ENCODE results near the gene SLC35A3. TPM values are rescaled to one million over a fixed set of nuclear protein-coding genes. Genes with fewer than 3 reads are reported as not detected.
A peak's percentile ranks its signal among the peaks of the same experiment; 100 is the strongest.

SLC35A3 gene
- total RNA-seq, 1 donor from 2014 or later: 12.0 TPM

DNA sequence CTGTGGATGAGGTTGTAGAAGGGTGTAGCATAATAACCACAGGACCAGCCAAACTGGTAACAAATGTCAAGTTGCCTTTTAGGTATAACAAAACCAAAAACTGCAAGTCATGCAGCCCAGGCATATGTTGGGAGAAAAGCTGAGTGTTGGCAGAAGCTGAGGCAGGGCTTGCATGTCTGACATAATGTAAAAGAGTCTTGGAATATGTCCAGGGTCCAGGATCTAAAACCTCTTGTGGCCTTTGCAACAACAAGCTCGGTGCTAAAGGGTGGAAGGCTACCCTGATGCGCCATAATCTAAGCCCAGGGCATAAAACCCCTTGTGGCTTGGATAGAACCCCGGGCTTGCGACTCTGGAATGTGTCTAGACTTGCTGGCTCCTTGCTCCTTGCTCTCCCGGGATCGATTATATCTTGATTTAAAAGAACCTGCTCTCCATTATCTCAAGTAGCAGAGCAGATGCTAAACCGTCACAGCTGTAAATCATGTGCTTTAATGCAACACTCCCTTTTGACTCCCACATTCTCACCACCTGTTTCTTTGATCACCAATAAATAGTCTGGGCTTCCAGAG is 26.5 kb upstream of the SLC35A3 start:
- no peaks in the 10 kb centered on the region for H3K27me3 Mint-ChIP-seq (ENCODE audit: low read depth)
- TF ChIP-seq, protein P1, sequence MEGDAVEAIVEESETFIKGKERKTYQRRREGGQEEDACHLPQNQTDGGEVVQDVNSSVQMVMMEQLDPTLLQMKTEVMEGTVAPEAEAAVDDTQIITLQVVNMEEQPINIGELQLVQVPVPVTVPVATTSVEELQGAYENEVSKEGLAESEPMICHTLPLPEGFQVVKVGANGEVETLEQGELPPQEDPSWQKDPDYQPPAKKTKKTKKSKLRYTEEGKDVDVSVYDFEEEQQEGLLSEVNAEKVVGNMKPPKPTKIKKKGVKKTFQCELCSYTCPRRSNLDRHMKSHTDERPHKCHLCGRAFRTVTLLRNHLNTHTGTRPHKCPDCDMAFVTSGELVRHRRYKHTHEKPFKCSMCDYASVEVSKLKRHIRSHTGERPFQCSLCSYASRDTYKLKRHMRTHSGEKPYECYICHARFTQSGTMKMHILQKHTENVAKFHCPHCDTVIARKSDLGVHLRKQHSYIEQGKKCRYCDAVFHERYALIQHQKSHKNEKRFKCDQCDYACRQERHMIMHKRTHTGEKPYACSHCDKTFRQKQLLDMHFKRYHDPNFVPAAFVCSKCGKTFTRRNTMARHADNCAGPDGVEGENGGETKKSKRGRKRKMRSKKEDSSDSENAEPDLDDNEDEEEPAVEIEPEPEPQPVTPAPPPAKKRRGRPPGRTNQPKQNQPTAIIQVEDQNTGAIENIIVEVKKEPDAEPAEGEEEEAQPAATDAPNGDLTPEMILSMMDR (conservative IDR thresholded peaks at IDR 0.05): no peak

DNA sequence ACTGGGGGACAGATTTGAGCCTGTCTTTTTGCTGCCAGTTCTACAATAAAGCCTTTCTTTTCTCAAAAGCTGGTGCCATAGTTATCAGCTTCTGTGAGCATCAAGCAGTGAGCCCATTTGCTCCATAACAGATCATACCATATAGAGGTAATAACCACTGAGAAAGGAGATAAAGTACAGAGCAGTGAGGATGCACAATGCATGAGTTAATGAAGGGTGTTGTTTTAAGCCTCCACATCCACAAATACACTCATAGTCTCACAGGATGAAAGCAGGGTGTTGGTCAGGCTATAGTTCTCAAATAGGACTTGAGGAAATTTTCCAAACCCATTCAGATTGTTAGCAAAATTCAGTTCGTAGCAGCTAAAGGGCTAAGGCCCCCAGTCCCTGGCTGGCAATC is 25.6 kb upstream of the SLC35A3 start:
- no peaks in the 10 kb centered on the region for H3K9me3 Mint-ChIP-seq
- H3K27ac Mint-ChIP-seq (ENCODE audit: unreplicated experiment): no peak overlapping the region
- H3K4me3 Mint-ChIP-seq: no peak overlapping the region
- no peaks in the 10 kb centered on the region for H3K27me3 Mint-ChIP-seq (ENCODE audit: low read depth)
- no peaks in the 10 kb centered on the region for H3K4me1 Mint-ChIP-seq
- TF ChIP-seq, protein P1 (conservative IDR thresholded peaks at IDR 0.05): no peak
- no peaks in the 10 kb centered on the region for H3K36me3 Mint-ChIP-seq (ENCODE audit: low read depth)
- DNase-seq (ENCODE audit: low read depth, low spot score): no peak

More for the DNA sequence above, 26.5 kb upstream of the SLC35A3 start:
- H3K4me1 Mint-ChIP-seq: no peaks in the 10 kb centered on the region
- no peak overlapping the region for H3K4me3 Mint-ChIP-seq
- no peaks in the 10 kb centered on the region for H3K9me3 Mint-ChIP-seq
- H3K27ac Mint-ChIP-seq (ENCODE audit: unreplicated experiment): peak overlapping the region; percentile 52
- no peaks in the 10 kb centered on the region for H3K36me3 Mint-ChIP-seq (ENCODE audit: low read depth)
- no peak for DNase-seq (ENCODE audit: low read depth, low spot score)

DNA sequence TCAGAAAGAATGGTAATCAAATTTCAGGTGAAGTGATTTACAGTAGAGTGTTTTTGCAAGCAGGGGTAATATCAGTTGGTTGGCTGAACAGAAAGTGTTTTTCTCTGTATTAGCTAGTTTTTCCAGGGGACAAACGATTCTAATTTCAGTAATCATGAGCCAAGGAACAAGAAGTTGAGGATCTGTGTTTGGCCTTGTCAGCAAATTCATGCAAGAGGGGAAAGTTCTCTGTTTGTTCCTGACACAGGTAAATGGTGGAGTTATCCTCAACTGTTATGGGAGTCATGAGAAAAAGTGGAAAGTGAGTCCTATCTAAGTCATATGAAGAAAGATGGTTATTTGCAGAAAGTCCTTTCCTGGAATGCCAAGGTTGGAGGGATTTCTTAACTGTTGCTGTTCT is 24.6 kb upstream of the SLC35A3 start:
- H3K4me1 Mint-ChIP-seq: no peaks in the 10 kb centered on the region
- no peak overlapping the region for H3K4me3 Mint-ChIP-seq
- H3K27me3 Mint-ChIP-seq (ENCODE audit: low read depth): no peaks in the 10 kb centered on the region
- no peaks in the 10 kb centered on the region for H3K9me3 Mint-ChIP-seq
- H3K36me3 Mint-ChIP-seq (ENCODE audit: low read depth): no peaks in the 10 kb centered on the region
- no peak overlapping the region for H3K27ac Mint-ChIP-seq (ENCODE audit: unreplicated experiment)
- TF ChIP-seq, protein P1 (conservative IDR thresholded peaks at IDR 0.05): no peak
- no peak for DNase-seq (ENCODE audit: low read depth, low spot score)

DNA sequence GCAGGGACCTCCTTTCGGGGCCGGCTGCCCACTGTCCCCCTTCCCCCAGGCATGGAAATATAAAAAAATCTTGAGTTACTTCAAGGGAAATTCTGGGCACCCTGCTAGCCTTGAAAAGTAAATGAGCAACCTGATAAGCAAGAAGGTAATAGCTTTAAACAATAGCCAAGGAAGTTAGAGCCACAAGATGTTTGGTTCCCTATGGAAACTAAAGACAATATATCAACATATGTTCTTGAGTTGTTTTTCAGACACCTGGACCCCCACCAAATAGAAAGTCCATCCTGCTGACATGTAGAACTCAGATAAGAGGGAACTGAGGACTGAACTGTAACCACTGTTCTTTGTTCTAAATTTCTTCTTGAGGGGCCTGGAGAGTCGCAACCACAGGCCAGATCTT is 19.3 kb upstream of the SLC35A3 start:
- DNase-seq (ENCODE audit: low read depth, low spot score): no peak
- H3K27me3 Mint-ChIP-seq (ENCODE audit: low read depth): no peaks in the 10 kb centered on the region
- no peaks in the 10 kb centered on the region for H3K4me1 Mint-ChIP-seq
- TF ChIP-seq, protein P1 (conservative IDR thresholded peaks at IDR 0.05): no peak
- no peaks in the 10 kb centered on the region for H3K9me3 Mint-ChIP-seq
- no peak overlapping the region for H3K27ac Mint-ChIP-seq (ENCODE audit: unreplicated experiment)
- H3K4me3 Mint-ChIP-seq: no peak overlapping the region
- no peaks in the 10 kb centered on the region for H3K36me3 Mint-ChIP-seq (ENCODE audit: low read depth)

DNA sequence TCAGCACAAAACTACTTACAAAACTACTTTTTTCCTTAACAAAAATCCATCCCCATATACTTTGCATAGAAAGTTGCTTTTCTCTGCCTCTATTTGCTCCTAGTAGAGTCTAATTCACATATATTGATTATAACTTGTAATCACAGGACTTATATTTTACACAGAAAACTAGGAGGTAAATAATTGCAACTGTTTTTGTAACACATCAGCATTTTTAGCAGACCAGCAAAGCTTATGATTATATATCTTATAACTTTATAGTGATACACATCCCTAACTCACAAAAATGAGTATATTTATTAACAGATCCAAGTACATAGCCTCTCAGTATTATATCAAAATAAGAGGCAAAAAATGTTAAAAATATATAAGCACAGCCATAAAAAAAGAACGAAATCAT is 17.3 kb upstream of the SLC35A3 start:
- TF ChIP-seq, protein P1 (conservative IDR thresholded peaks at IDR 0.05): no peak
- no peak for DNase-seq (ENCODE audit: low read depth, low spot score)
- Mint-ChIP-seq H3K9me3 (no peaks in the 10 kb centered on the region), H3K27me3 (ENCODE audit: low read depth) (no peaks in the 10 kb centered on the region), H3K27ac (ENCODE audit: unreplicated experiment) (no peak overlapping the region), H3K4me3 (no peak overlapping the region), H3K36me3 (ENCODE audit: low read depth) (no peaks in the 10 kb centered on the region), H3K4me1 (no peaks in the 10 kb centered on the region)

All from neural crest cell (in vitro differentiated cells).